GM18870 (cell line): Measurements from ENCODE around the gene ZNF384.
"Not testable (repeated sequence)": the region's sequence is repeated elsewhere in the genome, so short reads cannot be mapped to it uniquely, and the experiment has no call there.

ENCODE experiments used
- ATAC-seq: cut with Tn5 transposase; IDR thresholded peaks from one replicate; pipeline ENCODE4 v1.9.1; 2021; ENCODE audit warnings: moderate library complexity; ENCODE audit not compliant: unreplicated experiment

The ZNF384 gene

GRCh38 chr12:6688999-6689882, at the start of gene ZNF384:
Gene ZNF384, minus strand, starts transcription at chr12:6689375. Its CDS starts 9,855 bp downstream, at chr12:6679520.
- peak; percentile 72 for ATAC-seq

GRCh38 chr12:6736754-6737153, 47.6 kb upstream of the ZNF384 start:
- ATAC-seq = no peak

GRCh38 chr12:6735448-6736191, 46.4 kb upstream of the ZNF384 start:
- no peak for ATAC-seq

GRCh38 chr12:6734506-6735387, 45.6 kb upstream of the ZNF384 start:
- ATAC-seq = no peak

- no peak for ATAC-seq
These were observed 41.0 kb upstream of the ZNF384 start for GRCh38 chr12:6730169-6730568.

- ATAC-seq = no peak
These were observed 40.0 kb upstream of the ZNF384 start for GRCh38 chr12:6729186-6729585.

- no peak for ATAC-seq
These were observed 36.2 kb upstream of the ZNF384 start for GRCh38 chr12:6725350-6725749.

- no peak for ATAC-seq
These were observed 35.2 kb upstream of the ZNF384 start for GRCh38 chr12:6724409-6724797.

GRCh38 chr12:6723607-6724408, 34.6 kb upstream of the ZNF384 start, which contains the start of gene COPS7A:
Gene COPS7A, plus strand, starts transcription at chr12:6724046. Its CDS starts 611 bp downstream, at chr12:6724657.
- ATAC-seq = peak; percentile 83

- ATAC-seq = no peak
These were observed 33.7 kb upstream of the ZNF384 start for GRCh38 chr12:6722863-6723262.

- no peak for ATAC-seq
These were observed 27.8 kb upstream of the ZNF384 start for GRCh38 chr12:6716874-6717437.

- ATAC-seq = not testable (repeated sequence)
These were observed 27.1 kb upstream of the ZNF384 start for GRCh38 chr12:6716031-6716873.

- no peak for ATAC-seq
These were observed 19.8 kb upstream of the ZNF384 start for GRCh38 chr12:6708960-6709394.

GRCh38 chr12:6708351-6708750, 19.2 kb upstream of the ZNF384 start:
- ATAC-seq = not testable (repeated sequence)

GRCh38 chr12:6703631-6704030, 14.5 kb upstream of the ZNF384 start:
- no peak for ATAC-seq

GRCh38 chr12:6701078-6701768, 12.0 kb upstream of the ZNF384 start:
- ATAC-seq = no peak

- no peak for ATAC-seq
These were observed 11.5 kb upstream of the ZNF384 start, which contains the start of gene PIANP for GRCh38 chr12:6700646-6701051. Gene PIANP, minus strand, starts transcription at chr12:6700815. Its CDS starts 2,754 bp downstream, at chr12:6698061.
